ENCODE data around the gene BICC1. TPM values are rescaled to one million over a fixed set of nuclear protein-coding genes. Genes with fewer than 3 reads are reported as not detected.

Gene BICC1
- total RNA-seq, 4 donors from 2014 or later = 0.60 to 5.1 (median 2.2) TPM

- H3K27ac ChIP-seq = no peak overlapping the region
- intact Hi-C loops (cut with DNase I; ENCODE audit: low total_unique reads) = no loop called here
- WGBS, 2 donors (ENCODE audit: low coverage in 1 of 2) = 76 to 79% methylated on average over 7 of the region's 7 CpGs
- no peak overlapping the region for H3K4me3 ChIP-seq
- DNase-seq = no peak
- no peaks in the 10 kb centered on the region for H3K9me3 ChIP-seq
- in situ Hi-C loops (cut with MboI; ENCODE audit: low pct_ligation_motif_present in 1 of 4, low pct_unique_long_range_greater_than_20kb in 1 of 4, low sequenced_read_pairs in 3 of 4) = no loop called here
- H3K36me3 ChIP-seq = no peaks in the 10 kb centered on the region
- peaks cover 0 to 9% (median 0%) of the 10 kb centered on the region in 4 donors for H3K4me1 ChIP-seq
- TF ChIP-seq POLR2AphosphoS5 (IDR thresholded peaks at IDR 0.05) = no peak
- TF ChIP-seq CTCF (IDR thresholded peaks at IDR 0.05) = no peak
- TF ChIP-seq EP300 (IDR thresholded peaks at IDR 0.05; ENCODE audit: low read depth) = no peak
- TF ChIP-seq POLR2A (IDR thresholded peaks at IDR 0.05) = no peak
- no peaks in the 10 kb centered on the region for H3K27me3 ChIP-seq
Measured at GRCh38 chr10:58820861-58821751, 308.4 kb downstream of the BICC1 start.

- no peaks in the 10 kb centered on the region for H3K9me3 ChIP-seq
- WGBS, 2 donors (ENCODE audit: low coverage in 1 of 2) = 71 to 78% methylated on average over 1 of the region's 1 CpG
- TF ChIP-seq CTCF (IDR thresholded peaks at IDR 0.05) = no peak
- no peak for TF ChIP-seq EP300 (IDR thresholded peaks at IDR 0.05; ENCODE audit: low read depth)
- TF ChIP-seq POLR2AphosphoS5 (IDR thresholded peaks at IDR 0.05) = no peak
- no peak for TF ChIP-seq POLR2A (IDR thresholded peaks at IDR 0.05)
- no peak overlapping the region for H3K4me3 ChIP-seq
- H3K27ac ChIP-seq = no peak overlapping the region
- intact Hi-C loops (cut with DNase I; ENCODE audit: low total_unique reads) (no loop called here), in situ Hi-C loops (cut with MboI; ENCODE audit: low pct_ligation_motif_present in 1 of 4, low pct_unique_long_range_greater_than_20kb in 1 of 4, low sequenced_read_pairs in 3 of 4) (no loop called here)
- H3K36me3 ChIP-seq = no peaks in the 10 kb centered on the region
- no peak for DNase-seq
- H3K4me1 ChIP-seq = peaks cover 0 to 9% (median 0%) of the 10 kb centered on the region in 4 donors
- no peaks in the 10 kb centered on the region for H3K27me3 ChIP-seq
Measured at GRCh38 chr10:58821752-58822056, 309.0 kb downstream of the BICC1 start.

GRCh38 chr10:58823983-58824382 is 311.3 kb downstream of the BICC1 start:
- in situ Hi-C loops (cut with MboI; ENCODE audit: low pct_ligation_motif_present in 1 of 4, low pct_unique_long_range_greater_than_20kb in 1 of 4, low sequenced_read_pairs in 3 of 4) (no loop called here), intact Hi-C loops (cut with DNase I; ENCODE audit: low total_unique reads) (no loop called here)
- WGBS, 2 donors (ENCODE audit: low coverage in 1 of 2) = 89 to 90% methylated on average over 1 of the region's 1 CpG
- H3K4me1 ChIP-seq = no peaks in the 10 kb centered on the region
- TF ChIP-seq CTCF (IDR thresholded peaks at IDR 0.05) = no peak
- TF ChIP-seq EP300 (IDR thresholded peaks at IDR 0.05; ENCODE audit: low read depth) = no peak
- no peak for TF ChIP-seq POLR2A (IDR thresholded peaks at IDR 0.05)
- TF ChIP-seq POLR2AphosphoS5 (IDR thresholded peaks at IDR 0.05) = no peak
- no peaks in the 10 kb centered on the region for H3K27me3 ChIP-seq
- H3K4me3 ChIP-seq = no peak overlapping the region
- H3K36me3 ChIP-seq = no peaks in the 10 kb centered on the region
- H3K27ac ChIP-seq = no peak overlapping the region
- no peaks in the 10 kb centered on the region for H3K9me3 ChIP-seq
- no peak for DNase-seq

- in situ Hi-C loops (cut with MboI; ENCODE audit: low pct_ligation_motif_present in 1 of 4, low pct_unique_long_range_greater_than_20kb in 1 of 4, low sequenced_read_pairs in 3 of 4) = no loop called here
- WGBS, 2 donors (ENCODE audit: low coverage in 1 of 2) = 82 to 100% methylated on average over 1 to 2 of the region's 2 CpGs
- DNase-seq = no peak
- Histone ChIP-seq H3K4me1 (no peaks in the 10 kb centered on the region), H3K9me3 (no peaks in the 10 kb centered on the region), H3K4me3 (no peak overlapping the region), H3K27ac (no peak overlapping the region), H3K27me3 (no peaks in the 10 kb centered on the region), H3K36me3 (no peaks in the 10 kb centered on the region)
- intact Hi-C loops (cut with DNase I; ENCODE audit: low total_unique reads) = no loop called here
- no peak for TF ChIP-seq POLR2A (IDR thresholded peaks at IDR 0.05)
- no peak for TF ChIP-seq CTCF (IDR thresholded peaks at IDR 0.05)
- TF ChIP-seq EP300 (IDR thresholded peaks at IDR 0.05; ENCODE audit: low read depth) = no peak
- TF ChIP-seq POLR2AphosphoS5 (IDR thresholded peaks at IDR 0.05) = no peak
Measured at GRCh38 chr10:58824396-58824795, 311.7 kb downstream of the BICC1 start.
